ENCODE results near the gene RGS18.

Gene RGS18

GRCh38 chr1:192158181-192158580, at the start of gene RGS18:
Gene RGS18, plus strand, starts transcription at chr1:192158462. Its CDS starts 176 bp downstream, at chr1:192158638.
- no peak for DNase-seq (ENCODE audit: low read depth, low spot score)
- no peaks in the 10 kb centered on the region for H3K27me3 ChIP-seq (ENCODE audit: insufficient read depth, insufficient read length)
- H3K4me1 ChIP-seq (ENCODE audit: insufficient read depth, insufficient read length), result no peaks in the 10 kb centered on the region

DNA sequence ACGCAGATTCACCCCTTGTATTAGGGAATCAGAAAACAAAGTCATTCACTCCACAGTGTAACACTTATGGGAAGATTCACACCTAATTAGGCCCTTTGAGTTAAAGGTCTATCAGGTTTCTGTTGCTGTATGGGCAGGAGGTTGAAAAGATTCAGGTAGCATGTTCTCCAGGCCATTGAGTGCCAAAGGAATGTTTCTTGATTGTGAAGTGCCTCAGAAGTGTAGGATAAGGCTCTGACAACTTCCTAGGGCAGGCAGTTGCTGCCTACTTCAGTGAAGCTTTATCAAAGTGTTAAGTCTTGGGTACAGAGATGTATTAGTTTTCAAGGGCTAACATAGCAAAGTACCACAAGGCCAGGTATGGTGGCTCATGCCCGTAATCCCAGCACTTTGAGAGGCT, 48.7 kb upstream of the RGS18 start:
- Histone ChIP-seq H3K4me1 (ENCODE audit: insufficient read depth, insufficient read length) (no peaks in the 10 kb centered on the region), H3K27me3 (ENCODE audit: insufficient read depth, insufficient read length) (no peaks in the 10 kb centered on the region), H3K4me3 (ENCODE audit: insufficient read length, low read depth) (no peak overlapping the region), H3K9ac (ENCODE audit: insufficient read length, low read depth) (no peak overlapping the region), H3K9me3 (ENCODE audit: insufficient read depth, low read length) (no peaks in the 10 kb centered on the region), H3K36me3 (ENCODE audit: insufficient read depth, insufficient read length, low read length) (no peaks in the 10 kb centered on the region)
- no peak for TF ChIP-seq SUZ12 (IDR thresholded peaks at IDR 0.05; ENCODE audit: extremely low read depth, insufficient read depth, insufficient read length)
- no peak for TF ChIP-seq YY1 (IDR thresholded peaks at IDR 0.05; ENCODE audit: insufficient read depth, insufficient read length)
- DNase-seq (ENCODE audit: low read depth, low spot score), result no peak

More at GRCh38 chr1:192158181-192158580, at the start of gene RGS18:
- Histone ChIP-seq H3K4me3 (ENCODE audit: insufficient read length, low read depth) (no peak within 1 kb of the TSS), H3K9me3 (ENCODE audit: insufficient read depth, low read length) (no peaks in the 10 kb centered on the region), H3K36me3 (ENCODE audit: insufficient read depth, insufficient read length, low read length) (no peaks in the 10 kb centered on the region), H3K9ac (ENCODE audit: insufficient read length, low read depth) (no peak within 1 kb of the TSS)
- TF ChIP-seq YY1 (IDR thresholded peaks at IDR 0.05; ENCODE audit: insufficient read depth, insufficient read length) (no peak), SUZ12 (IDR thresholded peaks at IDR 0.05; ENCODE audit: extremely low read depth, insufficient read depth, insufficient read length) (no peak), ZNF274 (IDR thresholded peaks at IDR 0.05; ENCODE audit: low read depth, low read length) (no peak)

DNA sequence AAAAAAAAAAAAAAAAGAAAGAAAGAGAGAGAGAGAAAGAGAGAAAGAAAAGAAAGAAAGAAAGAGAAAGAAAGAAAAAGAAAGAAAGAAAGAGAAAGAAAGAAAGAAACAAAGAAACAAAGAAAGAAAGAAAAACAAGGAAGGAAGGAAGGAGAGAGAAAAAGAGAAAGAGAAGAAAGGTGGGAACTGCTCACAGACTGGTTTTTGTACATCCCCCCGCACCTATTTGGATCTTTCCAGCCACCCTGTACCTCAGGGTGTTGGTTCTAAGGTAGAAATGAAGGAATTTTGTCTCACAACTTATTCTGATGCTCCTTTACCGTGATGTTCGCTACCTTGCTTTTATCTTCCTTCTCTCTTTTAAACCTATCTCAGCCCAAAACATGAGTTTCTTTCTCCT, 43.3 kb upstream of the RGS18 start:
- TF ChIP-seq YY1 (IDR thresholded peaks at IDR 0.05; ENCODE audit: insufficient read depth, insufficient read length) (no peak), ZNF274 (IDR thresholded peaks at IDR 0.05; ENCODE audit: low read depth, low read length) (no peak), SUZ12 (IDR thresholded peaks at IDR 0.05; ENCODE audit: extremely low read depth, insufficient read depth, insufficient read length) (no peak)
- Histone ChIP-seq H3K4me1 (ENCODE audit: insufficient read depth, insufficient read length) (no peaks in the 10 kb centered on the region), H3K36me3 (ENCODE audit: insufficient read depth, insufficient read length, low read length) (no peaks in the 10 kb centered on the region)

DNA sequence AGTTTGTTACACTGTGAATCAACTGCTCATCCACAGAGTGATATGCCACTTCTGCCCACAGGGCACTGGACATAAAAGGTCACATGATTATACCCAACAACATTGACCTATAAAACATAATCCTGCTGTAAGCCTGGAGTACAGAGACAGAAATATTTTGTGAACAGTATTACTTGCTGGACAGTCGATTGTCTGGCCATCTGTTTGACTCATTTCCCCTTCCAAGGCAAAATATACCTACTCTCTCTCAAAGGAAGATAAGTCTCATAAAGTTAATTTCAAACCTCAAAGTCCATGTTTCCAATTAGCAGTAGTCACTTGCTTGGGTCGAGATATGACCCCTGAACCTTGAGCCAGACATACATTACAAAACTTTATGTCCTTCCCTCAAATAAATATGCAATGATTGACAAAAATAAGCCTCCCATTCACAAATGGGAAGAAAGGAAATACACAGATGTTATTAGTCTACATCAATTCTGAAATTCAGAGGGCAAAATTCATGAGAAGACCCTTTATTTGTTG, 39.3 kb upstream of the RGS18 start:
- no peaks in the 10 kb centered on the region for H3K27me3 ChIP-seq (ENCODE audit: insufficient read depth, insufficient read length)
- TF ChIP-seq YY1 (IDR thresholded peaks at IDR 0.05; ENCODE audit: insufficient read depth, insufficient read length) (no peak), ZNF274 (IDR thresholded peaks at IDR 0.05; ENCODE audit: low read depth, low read length) (no peak), SUZ12 (IDR thresholded peaks at IDR 0.05; ENCODE audit: extremely low read depth, insufficient read depth, insufficient read length) (no peak)

More for the DNA sequence above, 43.3 kb upstream of the RGS18 start:
- H3K9ac ChIP-seq (ENCODE audit: insufficient read length, low read depth), result no peak overlapping the region
- no peak overlapping the region for H3K4me3 ChIP-seq (ENCODE audit: insufficient read length, low read depth)
- H3K27me3 ChIP-seq (ENCODE audit: insufficient read depth, insufficient read length), result no peaks in the 10 kb centered on the region
- H3K9me3 ChIP-seq (ENCODE audit: insufficient read depth, low read length), result no peaks in the 10 kb centered on the region
- no peak for DNase-seq (ENCODE audit: low read depth, low spot score)

GRCh38 chr1:192119701-192120100, 38.6 kb upstream of the RGS18 start:
- no peak for DNase-seq (ENCODE audit: low read depth, low spot score)
- H3K4me1 ChIP-seq (ENCODE audit: insufficient read depth, insufficient read length), result no peaks in the 10 kb centered on the region
- H3K27me3 ChIP-seq (ENCODE audit: insufficient read depth, insufficient read length), result no peaks in the 10 kb centered on the region
- H3K36me3 ChIP-seq (ENCODE audit: insufficient read depth, insufficient read length, low read length), result no peaks in the 10 kb centered on the region
- no peak overlapping the region for H3K9ac ChIP-seq (ENCODE audit: insufficient read length, low read depth)
- TF ChIP-seq ZNF274 (IDR thresholded peaks at IDR 0.05; ENCODE audit: low read depth, low read length) (no peak), YY1 (IDR thresholded peaks at IDR 0.05; ENCODE audit: insufficient read depth, insufficient read length) (no peak), SUZ12 (IDR thresholded peaks at IDR 0.05; ENCODE audit: extremely low read depth, insufficient read depth, insufficient read length) (no peak)
- no peaks in the 10 kb centered on the region for H3K9me3 ChIP-seq (ENCODE audit: insufficient read depth, low read length)
- no peak overlapping the region for H3K4me3 ChIP-seq (ENCODE audit: insufficient read length, low read depth)

More for the DNA sequence above, 39.3 kb upstream of the RGS18 start:
- no peak for DNase-seq (ENCODE audit: low read depth, low spot score)
- Histone ChIP-seq H3K4me1 (ENCODE audit: insufficient read depth, insufficient read length) (no peaks in the 10 kb centered on the region), H3K9ac (ENCODE audit: insufficient read length, low read depth) (no peak overlapping the region), H3K36me3 (ENCODE audit: insufficient read depth, insufficient read length, low read length) (no peaks in the 10 kb centered on the region), H3K4me3 (ENCODE audit: insufficient read length, low read depth) (no peak overlapping the region), H3K9me3 (ENCODE audit: insufficient read depth, low read length) (no peaks in the 10 kb centered on the region)

- no peaks in the 10 kb centered on the region for H3K4me1 ChIP-seq (ENCODE audit: insufficient read depth, insufficient read length)
- H3K27me3 ChIP-seq (ENCODE audit: insufficient read depth, insufficient read length), result no peaks in the 10 kb centered on the region
- H3K9ac ChIP-seq (ENCODE audit: insufficient read length, low read depth), result no peak overlapping the region
- TF ChIP-seq YY1 (IDR thresholded peaks at IDR 0.05; ENCODE audit: insufficient read depth, insufficient read length), result no peak
- no peak for TF ChIP-seq SUZ12 (IDR thresholded peaks at IDR 0.05; ENCODE audit: extremely low read depth, insufficient read depth, insufficient read length)
- no peak for TF ChIP-seq ZNF274 (IDR thresholded peaks at IDR 0.05; ENCODE audit: low read depth, low read length)
- no peaks in the 10 kb centered on the region for H3K9me3 ChIP-seq (ENCODE audit: insufficient read depth, low read length)
- H3K4me3 ChIP-seq (ENCODE audit: insufficient read length, low read depth), result no peak overlapping the region
- no peaks in the 10 kb centered on the region for H3K36me3 ChIP-seq (ENCODE audit: insufficient read depth, insufficient read length, low read length)
- DNase-seq (ENCODE audit: low read depth, low spot score), result no peak
Measured at GRCh38 chr1:192122668-192123067, 35.6 kb upstream of the RGS18 start.

DNA sequence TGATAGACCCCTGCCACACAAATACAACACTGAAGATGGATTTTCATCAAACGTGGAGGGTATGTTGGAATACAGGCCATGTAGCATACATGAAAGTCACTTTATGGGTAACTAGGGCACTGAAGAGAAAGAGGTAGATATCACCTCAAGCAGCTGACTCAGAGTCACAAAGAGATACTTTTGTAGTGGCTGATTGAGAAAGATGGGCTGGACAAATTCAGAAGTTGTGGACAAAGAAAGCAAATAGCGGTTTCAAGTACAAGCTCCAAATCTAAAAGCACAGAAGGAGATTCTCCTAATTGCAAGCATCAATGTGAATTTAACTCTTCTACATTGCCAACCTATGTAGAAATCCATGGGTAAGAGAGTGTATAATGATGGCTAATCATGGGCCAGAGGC, 35.0 kb upstream of the RGS18 start:
- no peaks in the 10 kb centered on the region for H3K27me3 ChIP-seq (ENCODE audit: insufficient read depth, insufficient read length)
- H3K4me1 ChIP-seq (ENCODE audit: insufficient read depth, insufficient read length), result no peaks in the 10 kb centered on the region

More for the DNA sequence above, 35.0 kb upstream of the RGS18 start:
- no peak overlapping the region for H3K4me3 ChIP-seq (ENCODE audit: insufficient read length, low read depth)
- DNase-seq (ENCODE audit: low read depth, low spot score), result no peak
- no peak overlapping the region for H3K9ac ChIP-seq (ENCODE audit: insufficient read length, low read depth)
- no peak for TF ChIP-seq YY1 (IDR thresholded peaks at IDR 0.05; ENCODE audit: insufficient read depth, insufficient read length)
- TF ChIP-seq ZNF274 (IDR thresholded peaks at IDR 0.05; ENCODE audit: low read depth, low read length), result no peak
- TF ChIP-seq SUZ12 (IDR thresholded peaks at IDR 0.05; ENCODE audit: extremely low read depth, insufficient read depth, insufficient read length), result no peak
- no peaks in the 10 kb centered on the region for H3K9me3 ChIP-seq (ENCODE audit: insufficient read depth, low read length)
- H3K36me3 ChIP-seq (ENCODE audit: insufficient read depth, insufficient read length, low read length), result no peaks in the 10 kb centered on the region
